Nephron progenitor cell (in vitro differentiated cells): ENCODE data around the gene ELMOD1.

ENCODE experiments used
- DNase-seq: peaks from one replicate; pipeline ENCODE4 v3.0.0; 2021
- H3K27ac Mint-ChIP-seq: 2 replicates; pipeline ENCODE4 v1.8.0; 2021; ENCODE audit warnings: mild to moderate bottlenecking, moderate library complexity, mixed read lengths
- H3K27me3 Mint-ChIP-seq: 2 replicates; pipeline ENCODE4 v1.8.0; 2021; ENCODE audit warnings: mild to moderate bottlenecking, low read depth, mixed read lengths; ENCODE audit not compliant: poor library complexity
- H3K36me3 Mint-ChIP-seq: 2 replicates; pipeline ENCODE4 v1.8.0; 2021; ENCODE audit warnings: low read depth, mixed read lengths
- H3K4me1 Mint-ChIP-seq: 2 replicates; pipeline ENCODE4 v1.8.0; 2021; ENCODE audit warnings: mixed read lengths
- H3K4me3 Mint-ChIP-seq: 2 replicates; pipeline ENCODE4 v1.8.0; 2021; ENCODE audit warnings: mild to moderate bottlenecking, moderate library complexity, mixed read lengths
- H3K9me3 Mint-ChIP-seq: 2 replicates; pipeline ENCODE4 v1.8.0; 2021; ENCODE audit warnings: mild to moderate bottlenecking, moderate library complexity, mixed read lengths
- CTCF ChIP-seq: fragments of 200-600 bp; sonication (generic); IDR thresholded peaks from 2 replicates; pipeline ENCODE4 v1.5.0; 2021; ENCODE audit warnings: antibody characterized with exemption

The ELMOD1 gene

GRCh38 chr11:107592813-107593212 lies 1.9 kb downstream of the ELMOD1 start:
- no peaks in the 10 kb centered on the region for H3K36me3 Mint-ChIP-seq
- H3K4me3 Mint-ChIP-seq = peak overlapping the region; percentile 25
- peaks cover 90% of the 10 kb centered on the region for H3K27me3 Mint-ChIP-seq
- H3K27ac Mint-ChIP-seq = no peak overlapping the region
- TF ChIP-seq CTCF = no peak
- H3K9me3 Mint-ChIP-seq = peaks cover 8% of the 10 kb centered on the region
- DNase-seq = no peak
- H3K4me1 Mint-ChIP-seq = peaks cover 25% of the 10 kb centered on the region

GRCh38 chr11:107593951-107594350 lies 3.0 kb downstream of the ELMOD1 start:
- Mint-ChIP-seq H3K36me3 (no peaks in the 10 kb centered on the region), H3K9me3 (peaks cover 3% of the 10 kb centered on the region), H3K4me3 (no peak overlapping the region), H3K4me1 (peaks cover 25% of the 10 kb centered on the region), H3K27me3 (peaks cover 84% of the 10 kb centered on the region), H3K27ac (no peak overlapping the region)
- peak; percentile 14 for DNase-seq
- no peak for TF ChIP-seq CTCF

GRCh38 chr11:107594736-107595135 lies 3.8 kb downstream of the ELMOD1 start:
- Mint-ChIP-seq H3K9me3 (no peaks in the 10 kb centered on the region), H3K27ac (no peak overlapping the region), H3K36me3 (no peaks in the 10 kb centered on the region), H3K27me3 (peaks cover 76% of the 10 kb centered on the region), H3K4me3 (no peak overlapping the region), H3K4me1 (peaks cover 25% of the 10 kb centered on the region)
- no peak for DNase-seq
- no peak for TF ChIP-seq CTCF

GRCh38 chr11:107598225-107599139 lies 7.5 kb downstream of the ELMOD1 start:
- peak; percentile 29 for DNase-seq
- H3K36me3 Mint-ChIP-seq = no peaks in the 10 kb centered on the region
- H3K4me3 Mint-ChIP-seq = no peak overlapping the region
- TF ChIP-seq CTCF = peak; percentile 51
- peaks cover 44% of the 10 kb centered on the region for H3K27me3 Mint-ChIP-seq
- no peaks in the 10 kb centered on the region for H3K9me3 Mint-ChIP-seq
- peaks cover 6% of the 10 kb centered on the region for H3K4me1 Mint-ChIP-seq
- H3K27ac Mint-ChIP-seq = no peak overlapping the region

- DNase-seq = no peak
- H3K4me3 Mint-ChIP-seq = no peak overlapping the region
- H3K4me1 Mint-ChIP-seq = peaks cover 16% of the 10 kb centered on the region
- no peaks in the 10 kb centered on the region for H3K9me3 Mint-ChIP-seq
- H3K27me3 Mint-ChIP-seq = peaks cover 8% of the 10 kb centered on the region
- H3K36me3 Mint-ChIP-seq = no peaks in the 10 kb centered on the region
- no peak overlapping the region for H3K27ac Mint-ChIP-seq
- no peak for TF ChIP-seq CTCF
These were observed 14.4 kb downstream of the ELMOD1 start for GRCh38 chr11:107605061-107606006.
